GM12875 (cell line): ENCODE data around the gene CMC2.

Source experiments
- H3K4me3 ChIP-seq: one replicate; pipeline ENCODE4 v1.5.1; 2011; ENCODE audit warnings: low read depth, low read length, control low read depth
- TF ChIP-seq, protein P1 (sequence below): IDR thresholded peaks from 2 replicates; pipeline ENCODE4 v1.5.1; 2011; ENCODE audit warnings: low read depth, mild to moderate bottlenecking, control low read depth, inconsistent platforms, low read length, moderate library complexity, borderline replicate concordance; ENCODE audit not compliant: insufficient read depth

Gene CMC2

DNA sequence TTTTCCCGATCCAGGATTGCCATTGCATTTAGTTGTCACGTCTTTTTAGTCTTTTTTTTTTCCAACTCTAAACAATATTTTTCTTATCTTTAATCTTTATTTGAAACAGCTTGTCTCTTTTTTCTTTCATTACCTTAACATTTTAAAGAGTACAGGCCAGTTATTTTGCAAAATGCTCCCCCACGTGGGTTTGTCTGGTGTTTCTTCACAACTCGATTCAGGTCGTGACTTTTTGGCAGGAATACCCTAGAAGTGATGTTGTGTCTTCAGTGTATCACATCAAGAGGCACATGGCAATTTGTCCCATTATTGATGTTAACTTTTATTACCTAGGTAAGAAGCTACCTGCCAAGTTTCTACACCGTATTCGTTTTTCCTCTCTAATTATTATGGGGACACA is 17.9 kb downstream of the CMC2 start:
- TF ChIP-seq, protein P1, sequence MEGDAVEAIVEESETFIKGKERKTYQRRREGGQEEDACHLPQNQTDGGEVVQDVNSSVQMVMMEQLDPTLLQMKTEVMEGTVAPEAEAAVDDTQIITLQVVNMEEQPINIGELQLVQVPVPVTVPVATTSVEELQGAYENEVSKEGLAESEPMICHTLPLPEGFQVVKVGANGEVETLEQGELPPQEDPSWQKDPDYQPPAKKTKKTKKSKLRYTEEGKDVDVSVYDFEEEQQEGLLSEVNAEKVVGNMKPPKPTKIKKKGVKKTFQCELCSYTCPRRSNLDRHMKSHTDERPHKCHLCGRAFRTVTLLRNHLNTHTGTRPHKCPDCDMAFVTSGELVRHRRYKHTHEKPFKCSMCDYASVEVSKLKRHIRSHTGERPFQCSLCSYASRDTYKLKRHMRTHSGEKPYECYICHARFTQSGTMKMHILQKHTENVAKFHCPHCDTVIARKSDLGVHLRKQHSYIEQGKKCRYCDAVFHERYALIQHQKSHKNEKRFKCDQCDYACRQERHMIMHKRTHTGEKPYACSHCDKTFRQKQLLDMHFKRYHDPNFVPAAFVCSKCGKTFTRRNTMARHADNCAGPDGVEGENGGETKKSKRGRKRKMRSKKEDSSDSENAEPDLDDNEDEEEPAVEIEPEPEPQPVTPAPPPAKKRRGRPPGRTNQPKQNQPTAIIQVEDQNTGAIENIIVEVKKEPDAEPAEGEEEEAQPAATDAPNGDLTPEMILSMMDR = no peak

DNA sequence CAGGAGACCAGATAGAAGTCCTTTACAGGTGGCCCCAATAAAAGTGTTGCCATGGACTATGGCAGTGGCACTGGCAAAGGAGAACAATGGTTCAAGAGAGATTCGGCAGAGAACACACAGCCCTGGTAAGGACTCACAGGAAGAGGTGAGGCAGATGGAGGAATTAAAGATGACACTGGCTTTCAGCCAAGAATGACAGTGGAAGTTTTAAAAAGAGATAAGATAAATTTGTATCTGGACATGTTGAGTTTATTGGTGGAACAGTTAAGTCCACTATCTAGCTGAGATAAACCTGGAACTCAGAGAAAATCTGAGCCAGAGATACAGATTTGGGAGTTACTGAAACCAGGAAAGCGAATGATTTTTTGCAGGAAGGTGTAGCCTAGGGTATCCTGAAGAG is 20.1 kb downstream of the CMC2 start:
- H3K4me3 ChIP-seq = no peak overlapping the region
- TF ChIP-seq, protein P1 = no peak

More for the DNA sequence above, 17.9 kb downstream of the CMC2 start:
- H3K4me3 ChIP-seq = no peak overlapping the region

- H3K4me3 ChIP-seq = no peak overlapping the region
- TF ChIP-seq, protein P1 = no peak
Observed at GRCh38 chr16:80985611-80986010, 21.1 kb downstream of the CMC2 start.

GRCh38 chr16:80984124-80984892 is 22.4 kb downstream of the CMC2 start:
- TF ChIP-seq, protein P1 = no peak
- no peak overlapping the region for H3K4me3 ChIP-seq

DNA sequence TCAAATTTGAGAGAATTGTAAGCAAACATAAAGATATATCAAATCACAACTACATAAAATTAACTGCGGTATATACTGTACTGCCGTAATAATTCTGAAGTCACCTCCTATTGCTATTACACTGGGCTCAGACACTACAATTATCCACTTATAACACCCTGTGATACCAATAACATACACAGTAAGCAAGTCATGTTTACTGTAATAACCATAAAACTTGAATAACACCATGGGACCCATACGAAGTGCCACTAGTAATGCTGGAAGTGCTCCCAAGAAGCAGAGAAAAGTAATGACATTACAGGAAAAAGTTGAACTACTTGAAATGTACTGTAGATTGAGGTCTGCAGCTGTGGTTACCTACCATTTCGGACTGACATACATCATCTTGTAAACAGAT is 24.0 kb downstream of the CMC2 start:
- H3K4me3 ChIP-seq = no peak overlapping the region
- TF ChIP-seq, protein P1 = no peak

DNA sequence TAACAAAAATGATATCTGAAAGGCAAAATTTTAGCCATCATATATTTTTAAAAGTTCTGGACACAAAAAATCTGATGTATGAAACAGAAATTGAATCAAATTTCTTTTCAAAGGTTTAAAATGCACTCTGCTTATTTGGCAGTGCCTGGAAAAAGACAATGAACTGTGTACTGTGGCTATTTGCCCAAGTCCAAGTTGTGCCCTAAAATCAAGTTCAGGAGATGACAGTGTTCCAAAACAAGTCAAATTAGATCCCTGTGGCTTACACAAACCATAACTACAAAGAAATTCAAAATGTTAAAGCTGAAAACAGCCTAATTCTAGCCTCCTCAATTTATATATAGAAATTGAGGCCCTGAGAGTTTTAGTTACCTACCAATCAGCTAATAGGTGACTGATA is 25.6 kb downstream of the CMC2 start:
- TF ChIP-seq, protein P1 = no peak
- H3K4me3 ChIP-seq = no peak overlapping the region

DNA sequence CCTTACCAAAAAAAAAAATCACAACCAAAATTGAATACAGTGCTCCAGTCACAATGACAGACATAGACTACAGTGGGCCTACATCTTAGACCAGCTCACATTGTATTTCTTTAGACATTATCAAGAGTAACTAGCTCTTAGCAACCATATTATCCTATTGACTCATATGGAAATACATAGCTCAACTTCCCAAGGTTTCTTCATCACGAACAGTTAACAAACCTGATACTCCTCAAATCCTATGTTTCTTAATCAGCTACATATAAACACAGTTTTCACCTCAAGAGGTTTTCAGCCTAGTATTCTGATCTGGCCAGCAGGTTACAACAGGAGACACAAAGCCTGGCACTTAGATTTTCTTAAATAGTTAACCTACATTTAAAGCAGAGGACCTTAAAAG is 29.7 kb downstream of the CMC2 start:
- TF ChIP-seq, protein P1 = no peak
- no peak overlapping the region for H3K4me3 ChIP-seq
